Prostate gland (tissue), 2 donors: ENCODE data around the gene PGBD5. TPM values are rescaled to one million over a fixed set of nuclear protein-coding genes. Genes with fewer than 3 reads are reported as not detected.

Experiments
- DNase-seq: peaks from one replicate; pipeline ENCODE4 v3.0.0-alpha.2; 2019; ENCODE audit warnings: low spot score
- H3K27ac ChIP-seq, 2 donors: fragments of 200-600 bp; sonication (generic); 2 replicates each; pipeline ENCODE4 v1.5.1; 2017 to 2019
- H3K27me3 ChIP-seq: fragments of 200-600 bp; sonication (generic); replicated peaks from 2 replicates; pipeline ENCODE4 v1.5.1; 2019; ENCODE audit not compliant: insufficient read depth
- H3K36me3 ChIP-seq, 2 donors: fragments of 200-600 bp; sonication (generic); 1 replicate in 1 of 2; 2 replicates in 1 of 2; pipeline versions ENCODE4 v1.5.1 to v1.8.1; 2017 to 2019
- H3K4me1 ChIP-seq: fragments of 200-600 bp; sonication (generic); replicated peaks from 2 replicates; pipeline ENCODE4 v1.5.1; 2019
- H3K4me3 ChIP-seq, 2 donors: fragments of 200-600 bp; sonication (generic); 2 replicates each; pipeline ENCODE4 v1.5.1; 2017 to 2019
- H3K9me3 ChIP-seq: fragments of 200-600 bp; sonication (generic); 2 replicates; pipeline ENCODE4 v1.5.1; 2017
- POLR2A ChIP-seq: fragments of 450-650 bp; IDR thresholded peaks from one replicate; pipeline ENCODE4 v1.6.1; 2016; ENCODE audit warnings: antibody characterized with exemption, mild to moderate bottlenecking
- POLR2AphosphoS5 ChIP-seq: sonication (generic); formaldehyde crosslinking; IDR thresholded peaks from one replicate; pipeline ENCODE4 v1.6.1; 2017; ENCODE audit warnings: antibody characterized with exemption
- WGBS: methylation state at CpG from one replicate; pipeline ENCODE4 v1.1.5; 2018; 5-methylcytosine and 5-hydroxymethylcytosine counted together
- intact Hi-C: fragments of 100-400 bp; cut with DNase I; formaldehyde crosslinking; loops from one replicate; pipeline ENCODE4 v1.14.2; 2022
- total RNA-seq, 2 donors: library from RNA; depleted of rRNA; stranded (reverse); fragments of >200 nt; gene quantifications; one replicate each; pipeline ENCODE4 v1.1.0, GENCODE V29; 2016
- TF ChIP-seq, protein P1 (sequence below), 4 experiments: fragments of 200-600 bp in 2 of 4; fragments of 450-650 bp in 2 of 4; sonication (generic) in 2 of 4; IDR thresholded peaks; 1 replicate in 3 of 4; 2 replicates in 1 of 4; pipeline ENCODE4 v1.5.1; 2016 to 2019; ENCODE audit warnings: antibody characterized with exemption in 4 of 4, mild to moderate bottlenecking in 2 of 4, moderate library complexity in 2 of 4

PGBD5 gene
- total RNA-seq, 2 donors from 2014 or later: 0.55 to 8.8 TPM

DNA sequence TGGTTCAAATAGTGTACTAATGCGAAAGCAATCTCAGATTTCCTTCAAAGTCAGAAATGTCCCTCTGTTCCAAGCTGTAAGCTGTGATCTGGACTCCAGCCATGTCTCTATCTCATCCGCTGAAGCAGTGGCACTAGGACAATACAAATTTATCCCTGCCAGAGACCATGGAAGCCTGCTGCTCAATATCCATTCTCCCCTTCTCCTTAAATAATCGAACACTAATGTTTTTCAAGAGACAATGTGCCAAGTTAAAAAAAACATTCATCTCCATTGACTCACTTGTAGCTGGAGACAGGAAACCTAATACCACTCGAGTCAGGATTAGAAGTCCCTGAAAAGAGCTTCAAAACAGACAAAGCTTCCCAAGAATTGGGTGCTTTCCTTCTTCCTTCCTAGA, 38.5 kb upstream of the PGBD5 start:
- no peak for TF ChIP-seq POLR2AphosphoS5
- TF ChIP-seq POLR2A: no peak
- TF ChIP-seq, protein P1, sequence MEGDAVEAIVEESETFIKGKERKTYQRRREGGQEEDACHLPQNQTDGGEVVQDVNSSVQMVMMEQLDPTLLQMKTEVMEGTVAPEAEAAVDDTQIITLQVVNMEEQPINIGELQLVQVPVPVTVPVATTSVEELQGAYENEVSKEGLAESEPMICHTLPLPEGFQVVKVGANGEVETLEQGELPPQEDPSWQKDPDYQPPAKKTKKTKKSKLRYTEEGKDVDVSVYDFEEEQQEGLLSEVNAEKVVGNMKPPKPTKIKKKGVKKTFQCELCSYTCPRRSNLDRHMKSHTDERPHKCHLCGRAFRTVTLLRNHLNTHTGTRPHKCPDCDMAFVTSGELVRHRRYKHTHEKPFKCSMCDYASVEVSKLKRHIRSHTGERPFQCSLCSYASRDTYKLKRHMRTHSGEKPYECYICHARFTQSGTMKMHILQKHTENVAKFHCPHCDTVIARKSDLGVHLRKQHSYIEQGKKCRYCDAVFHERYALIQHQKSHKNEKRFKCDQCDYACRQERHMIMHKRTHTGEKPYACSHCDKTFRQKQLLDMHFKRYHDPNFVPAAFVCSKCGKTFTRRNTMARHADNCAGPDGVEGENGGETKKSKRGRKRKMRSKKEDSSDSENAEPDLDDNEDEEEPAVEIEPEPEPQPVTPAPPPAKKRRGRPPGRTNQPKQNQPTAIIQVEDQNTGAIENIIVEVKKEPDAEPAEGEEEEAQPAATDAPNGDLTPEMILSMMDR (IDR thresholded peaks at IDR 0.05): no peak
- no peaks in the 10 kb centered on the region for H3K27me3 ChIP-seq
- H3K36me3 ChIP-seq: no peaks in the 10 kb centered on the region
- WGBS: 47% methylated on average over 4 of the region's 4 CpGs
- no peak overlapping the region for H3K27ac ChIP-seq
- H3K9me3 ChIP-seq: no peaks in the 10 kb centered on the region
- no peak overlapping the region for H3K4me3 ChIP-seq
- no peaks in the 10 kb centered on the region for H3K4me1 ChIP-seq
- intact Hi-C loops: no loop called here
- DNase-seq: no peak

DNA sequence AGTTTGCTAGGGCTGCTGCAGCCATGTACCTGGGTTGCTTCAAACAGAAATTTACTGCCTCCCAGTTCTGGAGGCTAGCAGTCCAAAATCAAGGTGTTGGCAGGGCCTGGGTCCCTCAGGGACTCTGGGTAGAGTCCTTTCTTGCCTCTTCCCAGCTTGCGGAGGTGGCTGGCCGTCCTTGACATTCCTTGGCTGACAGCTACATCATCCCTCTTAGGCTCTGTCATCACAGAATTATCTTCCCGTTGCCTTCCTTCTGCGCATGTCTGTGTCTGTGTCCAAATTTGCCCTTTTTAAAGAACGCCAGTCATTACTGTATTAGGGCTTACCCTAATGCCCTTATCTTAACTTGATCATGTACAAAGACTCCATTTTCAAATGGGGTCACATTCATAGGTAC, 37.6 kb upstream of the PGBD5 start:
- H3K4me3 ChIP-seq: no peak overlapping the region
- no peaks in the 10 kb centered on the region for H3K9me3 ChIP-seq
- no peak overlapping the region for H3K27ac ChIP-seq
- WGBS: 82% methylated on average over 5 of the region's 5 CpGs
- no peaks in the 10 kb centered on the region for H3K27me3 ChIP-seq
- no peaks in the 10 kb centered on the region for H3K36me3 ChIP-seq
- no peaks in the 10 kb centered on the region for H3K4me1 ChIP-seq
- DNase-seq: no peak
- intact Hi-C loops: no loop called here
- TF ChIP-seq POLR2A: no peak
- TF ChIP-seq, protein P1 (IDR thresholded peaks at IDR 0.05): no peak
- TF ChIP-seq POLR2AphosphoS5: no peak

DNA sequence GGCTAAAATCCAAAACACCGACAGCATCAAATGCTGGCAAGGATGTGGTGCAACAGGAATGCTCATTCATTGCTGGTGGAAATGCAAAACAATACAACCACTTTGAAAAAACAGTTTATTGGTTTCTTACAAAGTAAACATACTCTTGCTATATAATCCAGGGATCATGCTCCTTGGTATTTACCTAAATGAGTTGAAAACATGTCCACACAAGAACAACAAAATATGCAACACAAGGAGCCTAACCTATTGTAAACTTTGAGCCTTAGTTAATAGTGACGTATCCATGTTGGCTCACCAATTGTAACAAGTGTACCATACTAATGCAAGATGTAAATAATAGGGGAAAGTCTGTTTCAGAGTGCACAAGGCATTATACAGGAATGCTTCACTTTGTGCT, 37.2 kb upstream of the PGBD5 start:
- WGBS: 60% methylated on average over 2 of the region's 2 CpGs
- H3K36me3 ChIP-seq: no peaks in the 10 kb centered on the region
- intact Hi-C loops: no loop called here
- H3K4me3 ChIP-seq: no peak overlapping the region
- H3K9me3 ChIP-seq: no peaks in the 10 kb centered on the region
- H3K27ac ChIP-seq: no peak overlapping the region
- TF ChIP-seq POLR2AphosphoS5 (no peak), POLR2A (no peak)
- TF ChIP-seq, protein P1 (IDR thresholded peaks at IDR 0.05): no peak
- no peaks in the 10 kb centered on the region for H3K27me3 ChIP-seq
- no peaks in the 10 kb centered on the region for H3K4me1 ChIP-seq
- DNase-seq: no peak

DNA sequence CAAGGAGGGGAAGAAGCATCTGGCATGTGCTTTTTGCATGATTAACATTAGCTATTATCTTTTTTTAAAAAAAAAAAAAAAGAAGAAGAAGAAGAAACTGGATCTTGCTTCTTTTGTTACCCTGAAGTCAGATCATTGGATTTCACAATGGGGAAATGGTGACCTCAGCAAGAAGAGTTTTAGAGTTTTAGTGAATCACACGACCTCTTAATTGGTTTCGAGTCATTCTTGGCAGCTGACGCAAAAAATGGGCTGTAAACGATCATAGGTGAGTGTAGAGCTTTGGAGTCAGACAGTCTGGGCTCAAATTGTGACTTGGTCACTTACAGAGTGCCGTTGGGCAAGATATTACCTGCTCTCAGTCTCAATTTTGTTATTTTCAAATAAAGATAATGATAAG, 33.3 kb upstream of the PGBD5 start:
- H3K27ac ChIP-seq: no peak overlapping the region
- no peaks in the 10 kb centered on the region for H3K9me3 ChIP-seq
- no peaks in the 10 kb centered on the region for H3K36me3 ChIP-seq
- TF ChIP-seq POLR2A: no peak
- TF ChIP-seq, protein P1 (IDR thresholded peaks at IDR 0.05): no peak
- TF ChIP-seq POLR2AphosphoS5: no peak
- H3K27me3 ChIP-seq: no peaks in the 10 kb centered on the region
- no peak for DNase-seq
- WGBS: 40% methylated on average over 5 of the region's 5 CpGs
- H3K4me3 ChIP-seq: no peak overlapping the region
- intact Hi-C loops: no loop called here
- H3K4me1 ChIP-seq: no peaks in the 10 kb centered on the region

DNA sequence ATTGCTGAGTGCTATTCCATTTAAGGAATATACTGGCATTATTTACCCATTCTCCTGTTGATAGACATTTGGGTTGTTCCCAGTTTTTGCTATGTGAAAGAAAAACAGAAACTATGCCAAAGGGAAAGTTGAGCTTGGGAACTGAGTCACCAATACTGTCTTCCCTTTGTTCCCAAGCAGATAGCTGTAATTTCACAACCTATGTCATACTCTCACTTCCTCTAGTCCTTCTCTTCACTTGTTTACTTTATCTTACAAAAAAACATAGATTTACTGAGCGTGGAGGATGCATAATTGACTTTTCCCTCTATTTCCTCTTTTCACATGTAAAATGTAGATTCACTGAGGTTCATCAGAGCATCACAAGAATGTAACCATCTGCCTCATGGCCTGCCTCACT, 32.4 kb upstream of the PGBD5 start:
- no peak for DNase-seq
- no peak overlapping the region for H3K4me3 ChIP-seq
- 38% methylated on average over 1 of the region's 1 CpG for WGBS
- H3K9me3 ChIP-seq: no peaks in the 10 kb centered on the region
- TF ChIP-seq, protein P1 (IDR thresholded peaks at IDR 0.05): no peak
- TF ChIP-seq POLR2A (no peak), POLR2AphosphoS5 (no peak)
- H3K27ac ChIP-seq: no peak overlapping the region
- no peaks in the 10 kb centered on the region for H3K4me1 ChIP-seq
- H3K27me3 ChIP-seq: no peaks in the 10 kb centered on the region
- intact Hi-C loops: no loop called here
- H3K36me3 ChIP-seq: no peaks in the 10 kb centered on the region
